GM12874 (cell line): ENCODE measurements around the gene COA5.

Experiments
- TF ChIP-seq, protein P1 (sequence below): IDR thresholded peaks from 2 replicates; pipeline ENCODE4 v1.5.1; 2011; ENCODE audit warnings: low read depth, mild to moderate bottlenecking, control low read depth, low read length, moderate library complexity; ENCODE audit not compliant: insufficient read depth

The COA5 gene, protein sequence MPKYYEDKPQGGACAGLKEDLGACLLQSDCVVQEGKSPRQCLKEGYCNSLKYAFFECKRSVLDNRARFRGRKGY

DNA sequence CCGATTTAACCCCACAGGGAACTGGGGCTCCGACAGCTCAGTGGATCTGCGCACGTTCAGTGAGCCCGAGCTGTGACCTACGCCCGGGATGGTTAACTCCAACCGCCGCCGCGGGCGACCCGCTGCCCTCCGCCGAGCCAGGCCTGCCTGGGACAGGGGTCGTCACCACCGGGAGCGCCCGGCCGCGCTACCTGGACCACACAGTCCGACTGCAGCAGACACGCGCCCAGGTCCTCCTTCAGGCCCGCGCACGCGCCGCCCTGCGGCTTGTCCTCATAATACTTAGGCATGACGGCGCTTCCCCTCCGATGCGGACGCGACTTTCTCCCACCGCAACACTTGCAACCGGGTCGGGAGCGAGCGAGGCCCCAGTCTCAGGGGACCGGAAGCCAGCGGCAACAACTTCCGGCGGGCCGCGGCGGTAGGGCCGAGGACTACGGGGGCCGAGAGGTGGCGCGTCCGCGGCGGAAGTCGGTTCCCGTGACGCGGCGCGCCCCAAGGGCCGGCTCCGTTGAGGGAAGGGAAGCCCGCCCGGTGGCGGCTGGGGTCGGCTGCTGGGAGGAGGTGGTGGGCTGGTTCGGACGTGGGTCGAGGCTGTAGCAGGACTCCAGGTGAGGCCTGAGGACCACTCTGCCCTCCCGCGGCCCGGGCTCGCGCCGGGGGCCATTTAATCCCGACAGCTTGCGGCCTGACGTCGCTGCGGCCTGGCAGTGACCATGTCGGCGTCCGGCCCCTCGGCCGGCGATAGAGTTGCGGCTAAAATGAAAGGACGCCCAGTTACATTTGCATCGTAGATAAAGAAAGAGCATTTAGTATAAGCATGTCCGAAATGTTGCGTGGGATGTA is at the start of gene COA5, which contains the start of gene UNC50:
COA5 (minus strand) TSS at position 397 of the 846 bp plus-strand sequence; CDS start at position 290, 107 bp downstream.
UNC50 (plus strand) TSS at position 474 of the 846 bp plus-strand sequence. CDS start 1,171 bp downstream, outside the sequence.
- TF ChIP-seq, protein P1, sequence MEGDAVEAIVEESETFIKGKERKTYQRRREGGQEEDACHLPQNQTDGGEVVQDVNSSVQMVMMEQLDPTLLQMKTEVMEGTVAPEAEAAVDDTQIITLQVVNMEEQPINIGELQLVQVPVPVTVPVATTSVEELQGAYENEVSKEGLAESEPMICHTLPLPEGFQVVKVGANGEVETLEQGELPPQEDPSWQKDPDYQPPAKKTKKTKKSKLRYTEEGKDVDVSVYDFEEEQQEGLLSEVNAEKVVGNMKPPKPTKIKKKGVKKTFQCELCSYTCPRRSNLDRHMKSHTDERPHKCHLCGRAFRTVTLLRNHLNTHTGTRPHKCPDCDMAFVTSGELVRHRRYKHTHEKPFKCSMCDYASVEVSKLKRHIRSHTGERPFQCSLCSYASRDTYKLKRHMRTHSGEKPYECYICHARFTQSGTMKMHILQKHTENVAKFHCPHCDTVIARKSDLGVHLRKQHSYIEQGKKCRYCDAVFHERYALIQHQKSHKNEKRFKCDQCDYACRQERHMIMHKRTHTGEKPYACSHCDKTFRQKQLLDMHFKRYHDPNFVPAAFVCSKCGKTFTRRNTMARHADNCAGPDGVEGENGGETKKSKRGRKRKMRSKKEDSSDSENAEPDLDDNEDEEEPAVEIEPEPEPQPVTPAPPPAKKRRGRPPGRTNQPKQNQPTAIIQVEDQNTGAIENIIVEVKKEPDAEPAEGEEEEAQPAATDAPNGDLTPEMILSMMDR: 0 out of 2 replicates have a peak, but pooled peaks have one; percentile 2

GRCh38 chr2:98656800-98657199 is 48.5 kb upstream of the COA5 start:
- TF ChIP-seq, protein P1: no peak

- TF ChIP-seq, protein P1: no peak
Observed at GRCh38 chr2:98654699-98655495, 46.6 kb upstream of the COA5 start.

DNA sequence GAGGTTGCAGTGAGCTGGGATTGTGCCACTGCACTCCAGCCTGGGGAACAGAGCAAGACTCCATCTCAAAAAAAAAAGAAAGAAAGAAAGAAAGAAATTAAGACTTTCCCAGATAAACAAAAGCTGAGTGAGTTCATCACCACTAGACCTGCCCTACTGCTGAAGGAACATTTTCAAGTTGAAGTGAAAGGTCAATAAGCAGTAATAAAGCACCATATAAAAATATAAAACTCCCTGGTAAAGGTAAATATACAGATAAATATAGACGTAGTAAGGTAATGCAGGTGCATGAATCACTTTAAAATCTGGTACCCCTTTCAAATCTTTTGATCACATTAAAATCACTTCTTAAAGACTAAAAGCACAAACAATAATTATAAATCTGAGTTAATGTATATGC is 42.7 kb upstream of the COA5 start:
- TF ChIP-seq, protein P1: no peak

GRCh38 chr2:98649992-98650375 is 41.7 kb upstream of the COA5 start:
- TF ChIP-seq, protein P1: no peak

DNA sequence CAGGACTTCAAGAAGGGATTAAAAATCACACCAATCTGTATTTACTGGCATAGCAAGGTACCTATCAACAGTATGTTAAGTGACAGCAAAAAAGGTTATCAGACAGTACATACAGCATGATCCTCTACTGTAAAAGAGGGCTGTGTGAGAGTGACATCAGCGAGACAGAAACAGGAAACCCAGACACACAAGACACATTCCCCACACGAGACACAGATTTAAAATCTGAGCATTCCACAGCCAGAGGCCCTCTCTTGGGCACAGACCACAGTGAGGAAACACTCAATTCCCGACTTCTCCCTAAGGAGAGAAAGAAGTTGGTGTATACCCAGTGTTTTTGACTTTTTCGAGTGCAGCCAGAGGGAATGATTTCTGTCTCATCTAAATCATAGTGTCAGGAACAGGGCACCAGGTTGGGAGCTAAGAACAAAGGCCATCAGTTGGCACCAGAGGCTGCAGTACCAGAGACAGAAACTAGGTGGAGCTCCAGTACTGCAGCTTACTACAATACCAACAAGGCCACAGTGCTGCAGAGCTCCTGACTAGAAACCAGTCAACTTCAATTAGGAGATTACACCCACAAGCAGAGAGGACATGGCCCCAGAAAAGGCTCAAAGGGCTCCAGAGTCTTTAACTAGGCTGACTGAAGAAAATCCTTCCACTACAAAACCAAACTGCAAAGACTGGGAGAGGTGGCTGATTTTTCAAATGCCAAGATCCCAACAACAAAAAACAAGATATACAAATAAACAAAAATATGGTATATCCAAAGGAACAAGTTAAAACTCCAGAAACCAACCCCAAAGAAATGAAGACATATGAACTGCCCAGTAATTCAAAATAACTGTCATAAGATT is 41.1 kb upstream of the COA5 start:
- TF ChIP-seq, protein P1: peak; percentile 98
